Neural progenitor cell (in vitro differentiated cells): Measurements from ENCODE around the gene PLCD4.

Experiments
- EZH2 ChIP-seq: fragments of 200-600 bp; sonication (generic); IDR thresholded peaks from 2 replicates; pipeline ENCODE4 v1.6.1; 2017; ENCODE audit warnings: antibody characterized with exemption, mild to moderate bottlenecking, moderate library complexity
- TF ChIP-seq, protein P1 (sequence below): fragments of 200-600 bp; sonication (generic); IDR thresholded peaks from 2 replicates; pipeline ENCODE4 v1.5.1; 2017; ENCODE audit warnings: antibody characterized with exemption, mild to moderate bottlenecking

DNA sequence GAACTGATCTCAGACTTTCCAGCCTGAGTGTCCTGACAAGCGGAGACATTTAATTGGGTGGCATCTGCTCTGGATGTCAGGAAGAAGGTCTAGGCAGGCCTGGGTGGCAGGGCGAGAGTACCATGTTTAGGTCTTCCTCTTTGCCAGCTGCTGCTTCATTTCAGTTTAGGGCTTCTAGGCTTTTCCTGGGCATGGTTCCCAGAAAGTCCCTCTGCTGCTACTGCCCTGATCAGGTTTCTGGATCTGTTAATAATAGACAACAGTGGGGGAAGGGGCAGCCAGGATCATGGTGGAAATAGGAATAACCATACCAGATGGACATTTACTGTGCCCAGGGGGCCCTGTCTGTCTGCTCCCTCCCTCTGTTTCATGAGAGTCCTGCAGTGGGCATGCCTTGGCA is 2.3 kb upstream of the PLCD4 start:
- no peak for TF ChIP-seq EZH2
- TF ChIP-seq, protein P1, sequence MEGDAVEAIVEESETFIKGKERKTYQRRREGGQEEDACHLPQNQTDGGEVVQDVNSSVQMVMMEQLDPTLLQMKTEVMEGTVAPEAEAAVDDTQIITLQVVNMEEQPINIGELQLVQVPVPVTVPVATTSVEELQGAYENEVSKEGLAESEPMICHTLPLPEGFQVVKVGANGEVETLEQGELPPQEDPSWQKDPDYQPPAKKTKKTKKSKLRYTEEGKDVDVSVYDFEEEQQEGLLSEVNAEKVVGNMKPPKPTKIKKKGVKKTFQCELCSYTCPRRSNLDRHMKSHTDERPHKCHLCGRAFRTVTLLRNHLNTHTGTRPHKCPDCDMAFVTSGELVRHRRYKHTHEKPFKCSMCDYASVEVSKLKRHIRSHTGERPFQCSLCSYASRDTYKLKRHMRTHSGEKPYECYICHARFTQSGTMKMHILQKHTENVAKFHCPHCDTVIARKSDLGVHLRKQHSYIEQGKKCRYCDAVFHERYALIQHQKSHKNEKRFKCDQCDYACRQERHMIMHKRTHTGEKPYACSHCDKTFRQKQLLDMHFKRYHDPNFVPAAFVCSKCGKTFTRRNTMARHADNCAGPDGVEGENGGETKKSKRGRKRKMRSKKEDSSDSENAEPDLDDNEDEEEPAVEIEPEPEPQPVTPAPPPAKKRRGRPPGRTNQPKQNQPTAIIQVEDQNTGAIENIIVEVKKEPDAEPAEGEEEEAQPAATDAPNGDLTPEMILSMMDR = no peak
